OCI-LY7 (cell line): ENCODE measurements around the gene DOHH. TPM values are rescaled to one million over a fixed set of nuclear protein-coding genes. Genes with fewer than 3 reads are reported as not detected.

Experiments used
- BruUV-seq: library from RNA; stranded (reverse); fragments of 400-500 nt; replicated peaks from 2 replicates; lab custom pipeline; 2021; lab: Mats Ljungman, UMichigan
- CTCF ChIA-PET: fragments of 300-600 bp; sonication (Branson Sonifier 250); formaldehyde crosslinking; loops from one replicate; lab custom pipeline; 2022; ENCODE audit warnings: antibody characterized with exemption; ENCODE audit not compliant: unreplicated experiment; lab: Charles Lee
- POLR2A ChIA-PET: fragments of 300-600 bp; sonication (Branson Sonifier 250); formaldehyde crosslinking; loops from one replicate; lab custom pipeline; 2022; ENCODE audit warnings: antibody characterized with exemption; lab: Charles Lee
- DNase-seq: peaks from one replicate; pipeline ENCODE4 v3.0.0-alpha.2; 2015; ENCODE audit warnings: low spot score
- H2AFZ ChIP-seq: fragments of 200-600 bp; sonication (generic), shearing (Covaris generic); 2 replicates; pipeline ENCODE4 v1.6.1; 2014; ENCODE audit warnings: mild to moderate bottlenecking, antibody characterized with exemption, low read length, moderate library complexity
- H3K27ac ChIP-seq: fragments of 200-600 bp; sonication (generic); 2 replicates; pipeline ENCODE4 v1.5.1; 2014; ENCODE audit warnings: mixed run types, low read depth, mild to moderate bottlenecking, moderate library complexity, low read length, inconsistent platforms; ENCODE audit not compliant: poor library complexity, severe bottlenecking
- H3K36me3 ChIP-seq: fragments of 200-600 bp; sonication (generic); 2 replicates; pipeline ENCODE4 v1.6.1; 2014; ENCODE audit warnings: mild to moderate bottlenecking, antibody characterized with exemption, low read length, moderate library complexity, mixed read lengths; ENCODE audit not compliant: insufficient read depth
- H3K4me1 ChIP-seq: fragments of 200-600 bp; sonication (generic); 2 replicates; pipeline ENCODE4 v1.5.1; 2014; ENCODE audit warnings: mild to moderate bottlenecking, low read length; ENCODE audit not compliant: insufficient read depth, poor library complexity, severe bottlenecking
- H3K4me2 ChIP-seq: fragments of 200-600 bp; sonication (generic); 2 replicates; pipeline ENCODE4 v1.6.1; 2014; ENCODE audit warnings: mild to moderate bottlenecking, low read length
- H3K4me3 ChIP-seq: fragments of 200-600 bp; sonication (generic); 2 replicates; pipeline ENCODE4 v1.5.1; 2014; ENCODE audit warnings: mild to moderate bottlenecking, low read depth, low read length; ENCODE audit not compliant: poor library complexity, severe bottlenecking
- H3K79me2 ChIP-seq: fragments of 200-600 bp; sonication (generic); 2 replicates; pipeline ENCODE4 v1.6.1; 2016; ENCODE audit warnings: low read depth, mild to moderate bottlenecking, low read length, moderate library complexity, mixed read lengths; ENCODE audit not compliant: insufficient read depth
- H3K9me2 ChIP-seq: fragments of 200-600 bp; sonication (generic); 2 replicates; pipeline ENCODE4 v1.6.1; 2016; ENCODE audit warnings: mild to moderate bottlenecking, low read length, mixed read lengths; ENCODE audit not compliant: insufficient read depth
- H3K9me3 ChIP-seq: fragments of 200-600 bp; sonication (generic); 2 replicates; pipeline ENCODE4 v1.6.1; 2014; ENCODE audit warnings: mild to moderate bottlenecking, mixed run types, low read length, mixed read lengths
- H4K20me1 ChIP-seq: fragments of 200-600 bp; sonication (generic); 2 replicates; pipeline ENCODE4 v1.6.1; 2014; ENCODE audit warnings: mild to moderate bottlenecking, antibody characterized with exemption, low read length, moderate library complexity, mixed read lengths; ENCODE audit not compliant: insufficient read depth
- CTCF ChIP-seq: fragments of 200-600 bp; sonication (generic); conservative IDR thresholded peaks from 2 replicates; pipeline ENCODE4 v1.5.1; 2014; ENCODE audit warnings: mild to moderate bottlenecking, antibody characterized with exemption, low read length, moderate library complexity, mixed read lengths
- EZH2phosphoT487 ChIP-seq: fragments of 200-600 bp; sonication (generic); IDR thresholded peaks from 2 replicates; pipeline ENCODE4 v1.6.1; 2018; ENCODE audit warnings: low read depth, borderline replicate concordance, mild to moderate bottlenecking, mixed run types, antibody characterized with exemption, low read length, moderate library complexity, mixed read lengths
- intact Hi-C: fragments of 100-400 bp; cut with micrococcal nuclease; formaldehyde crosslinking; loops from one replicate; pipeline ENCODE4 v1.10.0; 2022; ENCODE audit not compliant: unreplicated experiment
- total RNA-seq, 2 experiments: library from RNA; depleted of rRNA in 1 of 2; stranded (reverse); fragments of >200 nt in 1 of 2; shearing (Covaris generic) in 1 of 2; gene quantifications; 2 replicates each; pipeline ENCODE4 v1.2.3, GENCODE V29; 2014 to 2022

Gene DOHH
- total RNA-seq, 2 experiments from 2014 or later, result 11.3 to 13.1 TPM

- BruUV-seq, result no TSS peak
- H3K4me3 ChIP-seq, result no peak overlapping the region
- no peaks in the 10 kb centered on the region for H3K79me2 ChIP-seq
- TF ChIP-seq EZH2phosphoT487 (no peak), CTCF (no peak)
- H3K36me3 ChIP-seq, result peaks cover 49% of the 10 kb centered on the region
- ChIA-PET CTCF (interaction anchor here (0.6 kb wide), 1 partner anchor 78 kb away, joined by 4 read pairs; no protein-coding TSS in a partner anchor), POLR2A (no interaction called here)
- no peaks in the 10 kb centered on the region for H3K9me3 ChIP-seq
- H4K20me1 ChIP-seq, result no peaks in the 10 kb centered on the region
- no peak for DNase-seq
- no peaks in the 10 kb centered on the region for H3K9me2 ChIP-seq
- H3K4me1 ChIP-seq, result no peaks in the 10 kb centered on the region
- intact Hi-C loops, result no loop called here
- no peak overlapping the region for H2AFZ ChIP-seq
- H3K27ac ChIP-seq, result no peak overlapping the region
- no peak overlapping the region for H3K4me2 ChIP-seq
Measured at GRCh38 chr19:3544058-3544376, 43.5 kb upstream of the DOHH start.

- CTCF ChIA-PET, result no interaction called here
- DNase-seq, result no peak
- POLR2A ChIA-PET, result no interaction called here
- Histone ChIP-seq H3K4me2 (no peak overlapping the region), H3K4me3 (no peak overlapping the region), H3K9me3 (no peaks in the 10 kb centered on the region), H3K27ac (no peak overlapping the region), H4K20me1 (no peaks in the 10 kb centered on the region), H3K36me3 (peaks cover 49% of the 10 kb centered on the region), H3K4me1 (no peaks in the 10 kb centered on the region), H3K9me2 (no peaks in the 10 kb centered on the region), H2AFZ (no peak overlapping the region), H3K79me2 (no peaks in the 10 kb centered on the region)
- BruUV-seq, result no TSS peak
- no peak for TF ChIP-seq EZH2phosphoT487
- no peak for TF ChIP-seq CTCF
- intact Hi-C loops, result no loop called here
Measured at GRCh38 chr19:3543150-3544057, 42.9 kb upstream of the DOHH start.

GRCh38 chr19:3539756-3540118 lies 39.3 kb upstream of the DOHH start:
- no peaks in the 10 kb centered on the region for H3K9me3 ChIP-seq
- H3K9me2 ChIP-seq, result no peaks in the 10 kb centered on the region
- no peak overlapping the region for H2AFZ ChIP-seq
- no peak overlapping the region for H3K4me3 ChIP-seq
- H3K4me1 ChIP-seq, result no peaks in the 10 kb centered on the region
- H3K36me3 ChIP-seq, result peaks cover 61% of the 10 kb centered on the region
- no peak overlapping the region for H3K4me2 ChIP-seq
- no peak for TF ChIP-seq EZH2phosphoT487
- TF ChIP-seq CTCF, result no peak
- ChIA-PET CTCF (no interaction called here), POLR2A (interaction anchor here (0.6 kb wide), 1 partner anchor 39 kb away, joined by 3 read pairs; no protein-coding TSS in a partner anchor)
- H3K27ac ChIP-seq, result no peak overlapping the region
- H3K79me2 ChIP-seq, result no peaks in the 10 kb centered on the region
- no peaks in the 10 kb centered on the region for H4K20me1 ChIP-seq
- no peak for DNase-seq
- BruUV-seq, result TSS peak; percentile 64
- intact Hi-C loops, result no loop called here
